GM12801 (cell line): ENCODE results near the gene PEX7.

Source experiments
- TF ChIP-seq, protein P1 (sequence below): IDR thresholded peaks from one replicate; pipeline ENCODE4 v1.5.1; 2011; ENCODE audit warnings: control low read depth; ENCODE audit not compliant: insufficient read length; ENCODE audit errors: extremely low read depth

PEX7 gene

DNA sequence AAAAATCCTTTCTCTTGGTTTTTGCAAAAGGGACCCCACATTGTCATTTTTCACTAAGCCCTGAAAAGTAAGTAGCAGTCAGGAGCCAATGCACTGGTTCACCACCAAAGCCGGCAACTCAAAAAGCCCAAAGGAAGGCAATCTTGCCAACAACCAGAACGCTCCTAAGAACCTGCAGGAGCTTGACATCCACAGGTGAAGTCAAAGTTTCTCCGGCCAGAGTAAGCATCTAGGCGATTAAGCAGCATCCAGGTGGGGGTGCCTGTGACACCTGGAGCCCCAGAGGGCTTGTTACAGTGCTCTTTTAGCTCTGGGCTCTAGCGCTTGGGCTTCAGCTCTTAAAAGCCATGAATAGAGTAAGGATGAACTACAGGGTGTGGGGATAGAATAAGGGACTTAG lies 135.8 kb downstream of the PEX7 start:
- TF ChIP-seq, protein P1, sequence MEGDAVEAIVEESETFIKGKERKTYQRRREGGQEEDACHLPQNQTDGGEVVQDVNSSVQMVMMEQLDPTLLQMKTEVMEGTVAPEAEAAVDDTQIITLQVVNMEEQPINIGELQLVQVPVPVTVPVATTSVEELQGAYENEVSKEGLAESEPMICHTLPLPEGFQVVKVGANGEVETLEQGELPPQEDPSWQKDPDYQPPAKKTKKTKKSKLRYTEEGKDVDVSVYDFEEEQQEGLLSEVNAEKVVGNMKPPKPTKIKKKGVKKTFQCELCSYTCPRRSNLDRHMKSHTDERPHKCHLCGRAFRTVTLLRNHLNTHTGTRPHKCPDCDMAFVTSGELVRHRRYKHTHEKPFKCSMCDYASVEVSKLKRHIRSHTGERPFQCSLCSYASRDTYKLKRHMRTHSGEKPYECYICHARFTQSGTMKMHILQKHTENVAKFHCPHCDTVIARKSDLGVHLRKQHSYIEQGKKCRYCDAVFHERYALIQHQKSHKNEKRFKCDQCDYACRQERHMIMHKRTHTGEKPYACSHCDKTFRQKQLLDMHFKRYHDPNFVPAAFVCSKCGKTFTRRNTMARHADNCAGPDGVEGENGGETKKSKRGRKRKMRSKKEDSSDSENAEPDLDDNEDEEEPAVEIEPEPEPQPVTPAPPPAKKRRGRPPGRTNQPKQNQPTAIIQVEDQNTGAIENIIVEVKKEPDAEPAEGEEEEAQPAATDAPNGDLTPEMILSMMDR, result no peak

GRCh38 chr6:136959471-136959891 lies 137.1 kb downstream of the PEX7 start:
- TF ChIP-seq, protein P1, result no peak

GRCh38 chr6:136960781-136961180 lies 138.4 kb downstream of the PEX7 start:
- TF ChIP-seq, protein P1, result no peak

DNA sequence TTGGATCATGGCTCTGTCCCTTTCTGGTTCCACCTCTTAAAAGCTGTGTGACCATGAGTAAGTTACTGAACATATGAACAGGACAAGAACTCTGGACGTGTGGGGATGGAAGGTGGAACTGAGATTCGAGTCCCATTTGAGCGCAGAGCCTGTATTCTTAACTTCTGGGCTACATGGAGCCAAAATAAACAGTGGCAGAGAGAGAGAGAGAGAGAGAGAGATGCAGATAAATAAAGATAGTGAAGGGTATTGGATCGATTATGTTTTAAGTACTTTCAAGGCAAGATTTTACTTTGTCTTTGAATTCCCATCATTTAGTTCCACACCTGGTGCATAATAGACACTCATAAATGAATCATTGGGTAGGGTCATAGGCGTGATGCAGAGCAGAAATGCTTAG lies 139.5 kb downstream of the PEX7 start:
- TF ChIP-seq, protein P1, result no peak

DNA sequence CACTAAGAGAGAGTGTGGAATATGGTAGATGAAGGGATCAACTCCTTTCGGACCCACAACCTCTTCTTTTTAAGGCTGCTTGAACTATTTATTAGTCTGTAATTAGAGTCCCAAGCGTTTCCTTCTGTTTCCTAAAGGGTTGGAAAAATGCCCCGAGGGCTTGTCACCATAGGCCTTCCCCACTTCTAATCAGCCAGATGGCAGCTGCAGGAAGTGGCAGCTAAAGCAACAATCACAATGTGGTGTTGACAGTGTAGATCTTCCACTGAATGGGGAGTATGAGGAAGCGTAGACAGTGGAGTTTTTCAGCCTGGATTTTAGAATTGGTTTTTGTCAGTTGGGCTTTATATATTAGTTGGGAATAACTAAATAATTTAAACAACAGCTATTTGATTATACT lies 140.3 kb downstream of the PEX7 start:
- TF ChIP-seq, protein P1, result no peak

GRCh38 chr6:136963259-136963658 lies 140.9 kb downstream of the PEX7 start:
- TF ChIP-seq, protein P1, result no peak
